Measurements from ENCODE around the gene SLC16A11.
A peak's percentile ranks its signal among the peaks of the same experiment; 100 is the strongest.
"Not testable (repeated sequence)": the region's sequence is repeated elsewhere in the genome, so short reads cannot be mapped to it uniquely, and the experiment has no call there.

Gene SLC16A11

GRCh38 chr17:7058831-7059447 is 15.0 kb upstream of the SLC16A11 start:
- DNase-seq (ENCODE audit: low spot score): no peak

GRCh38 chr17:7056386-7056785 is 12.5 kb upstream of the SLC16A11 start:
- DNase-seq (ENCODE audit: low spot score): no peak

- not testable (repeated sequence) for DNase-seq (ENCODE audit: low spot score)
These were observed 6.7 kb upstream of the SLC16A11 start for GRCh38 chr17:7050583-7050982.

- no peak for DNase-seq (ENCODE audit: low spot score)
These were observed 5.1 kb upstream of the SLC16A11 start for GRCh38 chr17:7048968-7049367.

- DNase-seq (ENCODE audit: low spot score): no peak
These were observed 3.7 kb upstream of the SLC16A11 start for GRCh38 chr17:7047566-7047965.

- peak; percentile 82 for DNase-seq (ENCODE audit: low spot score)
These were observed 3.0 kb upstream of the SLC16A11 start for GRCh38 chr17:7046725-7047397.

GRCh38 chr17:7046127-7046724 is 2.3 kb upstream of the SLC16A11 start:
- DNase-seq (ENCODE audit: low spot score): peak; percentile 37

- peak; percentile 71 for DNase-seq (ENCODE audit: low spot score)
These were observed 1.7 kb upstream of the SLC16A11 start for GRCh38 chr17:7045492-7046126.

- no peak for DNase-seq (ENCODE audit: low spot score)
These were observed 753 bp downstream of the SLC16A11 start for GRCh38 chr17:7043182-7043496.

GRCh38 chr17:7042501-7043181 is 1.3 kb downstream of the SLC16A11 start:
- peak; percentile 17 for DNase-seq (ENCODE audit: low spot score)

GRCh38 chr17:7041607-7042500 is 2.0 kb downstream of the SLC16A11 start:
- no peak for DNase-seq (ENCODE audit: low spot score)

- DNase-seq (ENCODE audit: low spot score): no peak
These were observed 4.1 kb downstream of the SLC16A11 start for GRCh38 chr17:7039832-7040231.

GRCh38 chr17:7038025-7038862 is 5.6 kb downstream of the SLC16A11 start:
- DNase-seq (ENCODE audit: low spot score): no peak

GRCh38 chr17:7035591-7036368 is 8.1 kb downstream of the SLC16A11 start, which contains the start of gene SLC16A13:
Gene SLC16A13 (plus strand): TSS chr17:7036015. CDS start chr17:7036383, 368 bp downstream.
- peak; percentile 99 for DNase-seq (ENCODE audit: low spot score)

- DNase-seq (ENCODE audit: low spot score): peak; percentile 62
These were observed 8.8 kb downstream of the SLC16A11 start for GRCh38 chr17:7034955-7035590.

- DNase-seq (ENCODE audit: low spot score): peak; percentile 56
These were observed 14.2 kb downstream of the SLC16A11 start for GRCh38 chr17:7029659-7030058.

GRCh38 chr17:7029096-7029495 is 14.8 kb downstream of the SLC16A11 start:
- DNase-seq (ENCODE audit: low spot score): no peak

- DNase-seq (ENCODE audit: low spot score): no peak
These were observed 16.6 kb downstream of the SLC16A11 start for GRCh38 chr17:7027335-7027734.

GRCh38 chr17:7026471-7027115 is 17.3 kb downstream of the SLC16A11 start:
- no peak for DNase-seq (ENCODE audit: low spot score)
